ENCODE data around the gene FBXO8. TPM values are rescaled to one million over a fixed set of nuclear protein-coding genes. Genes with fewer than 3 reads are reported as not detected.
A peak's percentile ranks its signal among the peaks of the same experiment; 100 is the strongest.
"Not testable (repeated sequence)": the region's sequence is repeated elsewhere in the genome, so short reads cannot be mapped to it uniquely, and the experiment has no call there.

Gene FBXO8
- total RNA-seq, 1 experiment from 2014 or later, result 11.7 TPM

DNA sequence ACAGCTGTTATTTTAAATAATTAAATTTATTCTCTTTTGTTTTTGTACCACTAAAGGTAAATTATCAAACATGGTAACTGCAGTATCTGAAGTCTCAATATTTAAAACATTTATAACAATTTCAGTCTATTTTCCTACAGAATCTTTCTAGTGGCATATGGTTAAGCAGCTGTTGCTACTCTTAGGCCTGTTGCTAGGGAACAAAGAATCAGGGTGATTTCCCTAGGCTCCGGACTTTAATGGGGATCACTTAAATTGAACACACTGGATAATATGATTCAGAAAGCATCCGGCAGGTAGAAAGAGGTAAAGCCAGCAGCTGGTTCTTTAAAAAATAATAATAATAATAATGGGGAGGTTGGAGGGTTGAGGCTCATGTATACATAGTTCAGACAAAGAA is 17.6 kb downstream of the FBXO8 start:
- Histone ChIP-seq H3K4me1 (ENCODE audit: insufficient read depth, low read length, poor library complexity, severe bottlenecking) (peaks cover 18% of the 10 kb centered on the region), H3K36me3 (ENCODE audit: insufficient read depth, low read length, poor library complexity, severe bottlenecking) (no peaks in the 10 kb centered on the region), H3K27ac (ENCODE audit: low read depth, low read length, poor library complexity, severe bottlenecking) (no peak overlapping the region), H3K27me3 (replicated peaks; ENCODE audit: insufficient read depth, low read depth, low read length, poor library complexity) (no peaks in the 10 kb centered on the region), H3K4me3 (ENCODE audit: low read depth, low read length, poor library complexity, severe bottlenecking) (no peak overlapping the region), H3K9me3 (ENCODE audit: low read depth, low read length, poor library complexity, severe bottlenecking) (no peaks in the 10 kb centered on the region)
- peak; percentile 11 for DNase-seq (ENCODE audit: low spot score)
- POLR2A ChIA-PET (ENCODE audit: low non-redundant PET), result interaction anchor here (0.5 kb wide), 1 partner anchor 34 kb away, joined by 3 read pairs; no protein-coding TSS in a partner anchor
- no TSS peak for BruUV-seq (replicated peaks)
- intact Hi-C loops (cut with micrococcal nuclease; ENCODE audit: unreplicated experiment), result no loop called here
- CTCF ChIA-PET, result no interaction called here
- TF ChIP-seq, protein P1, sequence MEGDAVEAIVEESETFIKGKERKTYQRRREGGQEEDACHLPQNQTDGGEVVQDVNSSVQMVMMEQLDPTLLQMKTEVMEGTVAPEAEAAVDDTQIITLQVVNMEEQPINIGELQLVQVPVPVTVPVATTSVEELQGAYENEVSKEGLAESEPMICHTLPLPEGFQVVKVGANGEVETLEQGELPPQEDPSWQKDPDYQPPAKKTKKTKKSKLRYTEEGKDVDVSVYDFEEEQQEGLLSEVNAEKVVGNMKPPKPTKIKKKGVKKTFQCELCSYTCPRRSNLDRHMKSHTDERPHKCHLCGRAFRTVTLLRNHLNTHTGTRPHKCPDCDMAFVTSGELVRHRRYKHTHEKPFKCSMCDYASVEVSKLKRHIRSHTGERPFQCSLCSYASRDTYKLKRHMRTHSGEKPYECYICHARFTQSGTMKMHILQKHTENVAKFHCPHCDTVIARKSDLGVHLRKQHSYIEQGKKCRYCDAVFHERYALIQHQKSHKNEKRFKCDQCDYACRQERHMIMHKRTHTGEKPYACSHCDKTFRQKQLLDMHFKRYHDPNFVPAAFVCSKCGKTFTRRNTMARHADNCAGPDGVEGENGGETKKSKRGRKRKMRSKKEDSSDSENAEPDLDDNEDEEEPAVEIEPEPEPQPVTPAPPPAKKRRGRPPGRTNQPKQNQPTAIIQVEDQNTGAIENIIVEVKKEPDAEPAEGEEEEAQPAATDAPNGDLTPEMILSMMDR (conservative IDR thresholded peaks at IDR 0.05; ENCODE audit: low read depth, low read length), result no peak
- no peak for TF ChIP-seq EZH2 (IDR thresholded peaks at IDR 0.05; ENCODE audit: borderline replicate concordance, low read depth, low read length, poor library complexity, severe bottlenecking)

DNA sequence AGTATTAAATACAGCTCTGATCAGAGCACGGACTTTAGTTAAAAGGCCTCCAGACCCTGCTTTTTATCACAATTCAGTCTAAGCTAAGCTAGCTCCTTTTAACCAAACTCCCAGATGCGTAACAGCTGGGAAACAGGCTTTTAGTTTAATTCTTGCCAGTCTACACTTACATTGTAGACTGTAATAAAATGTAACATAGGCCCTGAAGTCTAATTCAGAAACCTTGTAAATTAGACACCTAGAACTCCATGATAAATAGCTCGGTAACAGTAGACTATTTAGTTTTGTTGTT is 20.1 kb downstream of the FBXO8 start:
- POLR2A ChIA-PET (ENCODE audit: low non-redundant PET), result no interaction called here
- intact Hi-C loops (cut with micrococcal nuclease; ENCODE audit: unreplicated experiment), result no loop called here
- CTCF ChIA-PET, result interaction anchor here (0.6 kb wide), 1 partner anchor 752 kb away, joined by 3 read pairs; no protein-coding TSS in a partner anchor
- Histone ChIP-seq H3K9me3 (ENCODE audit: low read depth, low read length, poor library complexity, severe bottlenecking) (no peaks in the 10 kb centered on the region), H3K27ac (ENCODE audit: low read depth, low read length, poor library complexity, severe bottlenecking) (no peak overlapping the region), H3K27me3 (replicated peaks; ENCODE audit: insufficient read depth, low read depth, low read length, poor library complexity) (no peaks in the 10 kb centered on the region), H3K36me3 (ENCODE audit: insufficient read depth, low read length, poor library complexity, severe bottlenecking) (no peaks in the 10 kb centered on the region), H3K4me1 (ENCODE audit: insufficient read depth, low read length, poor library complexity, severe bottlenecking) (peaks cover 35% of the 10 kb centered on the region), H3K4me3 (ENCODE audit: low read depth, low read length, poor library complexity, severe bottlenecking) (no peak overlapping the region)
- TF ChIP-seq, protein P1 (conservative IDR thresholded peaks at IDR 0.05; ENCODE audit: low read depth, low read length), result no peak
- TF ChIP-seq EZH2 (IDR thresholded peaks at IDR 0.05; ENCODE audit: borderline replicate concordance, low read depth, low read length, poor library complexity, severe bottlenecking), result no peak
- no TSS peak for BruUV-seq (replicated peaks)
- no peak for DNase-seq (ENCODE audit: low spot score)

DNA sequence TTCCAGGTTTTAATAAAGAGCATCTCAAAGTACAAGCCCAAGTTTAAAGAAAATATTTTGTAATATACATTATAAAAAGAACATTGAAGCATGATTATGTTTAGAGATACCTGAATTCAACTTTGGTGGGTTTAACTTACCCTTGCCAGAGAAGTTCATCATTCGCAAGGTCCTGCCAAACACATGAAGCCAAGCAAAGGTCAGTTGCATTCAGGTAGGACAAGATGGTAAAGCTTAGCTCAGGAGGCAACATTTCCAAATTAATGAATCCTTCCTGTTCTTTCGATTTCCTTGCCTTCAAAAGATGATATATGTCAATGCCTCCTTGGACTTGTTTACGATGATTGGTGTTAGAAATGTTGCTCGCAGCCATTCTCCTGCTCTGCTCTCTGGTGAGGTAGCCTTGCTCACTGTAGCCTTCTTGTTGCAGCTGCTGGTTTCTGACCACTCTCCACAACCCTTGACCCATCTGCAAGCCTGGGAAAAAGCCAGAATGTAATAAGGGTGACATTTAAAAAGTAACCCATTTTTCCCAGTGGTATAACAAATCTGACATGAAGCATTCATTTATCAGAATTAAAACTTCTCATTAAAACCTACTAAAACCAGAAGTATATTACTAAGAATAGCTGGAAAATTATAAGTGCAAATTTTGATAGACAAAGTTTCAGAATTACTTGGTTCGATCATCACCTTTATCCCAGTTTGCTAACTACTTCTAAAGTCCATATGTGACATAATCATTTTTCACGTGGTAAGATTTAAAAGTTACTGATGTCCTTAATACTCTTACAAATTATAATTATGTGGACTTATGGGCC is 20.6 kb downstream of the FBXO8 start:
- intact Hi-C loops (cut with micrococcal nuclease; ENCODE audit: unreplicated experiment), result no loop called here
- H3K4me1 ChIP-seq (ENCODE audit: insufficient read depth, low read length, poor library complexity, severe bottlenecking), result peaks cover 35% of the 10 kb centered on the region
- POLR2A ChIA-PET (ENCODE audit: low non-redundant PET), result no interaction called here
- TF ChIP-seq EZH2 (IDR thresholded peaks at IDR 0.05; ENCODE audit: borderline replicate concordance, low read depth, low read length, poor library complexity, severe bottlenecking), result no peak
- TF ChIP-seq, protein P1 (conservative IDR thresholded peaks at IDR 0.05; ENCODE audit: low read depth, low read length), result no peak
- H3K9me3 ChIP-seq (ENCODE audit: low read depth, low read length, poor library complexity, severe bottlenecking), result no peaks in the 10 kb centered on the region
- BruUV-seq (replicated peaks), result no TSS peak
- no peaks in the 10 kb centered on the region for H3K27me3 ChIP-seq (replicated peaks; ENCODE audit: insufficient read depth, low read depth, low read length, poor library complexity)
- CTCF ChIA-PET, result no interaction called here
- no peaks in the 10 kb centered on the region for H3K36me3 ChIP-seq (ENCODE audit: insufficient read depth, low read length, poor library complexity, severe bottlenecking)
- H3K27ac ChIP-seq (ENCODE audit: low read depth, low read length, poor library complexity, severe bottlenecking), result no peak overlapping the region
- H3K4me3 ChIP-seq (ENCODE audit: low read depth, low read length, poor library complexity, severe bottlenecking), result no peak overlapping the region
- no peak for DNase-seq (ENCODE audit: low spot score)

DNA sequence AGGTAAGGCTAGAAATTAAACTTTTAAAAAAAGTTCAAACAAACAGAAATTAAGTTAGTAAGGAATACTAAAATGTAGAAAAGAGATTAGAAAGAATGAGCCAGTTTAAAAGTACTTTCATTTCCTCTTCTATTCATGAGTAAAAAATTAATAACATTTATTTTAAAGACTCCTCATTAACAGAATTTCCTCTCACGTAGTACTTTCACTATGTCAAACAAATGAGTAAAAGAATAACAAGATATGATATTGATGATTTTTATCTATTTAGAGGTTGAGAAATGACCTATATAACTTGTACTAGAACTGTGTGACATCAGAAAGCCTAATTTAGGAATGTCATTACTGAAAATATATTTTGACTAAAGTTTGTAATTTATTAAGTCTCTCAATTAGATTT is 22.0 kb downstream of the FBXO8 start:
- intact Hi-C loops (cut with micrococcal nuclease; ENCODE audit: unreplicated experiment); H3K4me3 ChIP-seq (ENCODE audit: low read depth, low read length, poor library complexity, severe bottlenecking); CTCF ChIA-PET; POLR2A ChIA-PET (ENCODE audit: low non-redundant PET); BruUV-seq (replicated peaks); H3K27ac ChIP-seq (ENCODE audit: low read depth, low read length, poor library complexity, severe bottlenecking); H3K9me3 ChIP-seq (ENCODE audit: low read depth, low read length, poor library complexity, severe bottlenecking); H3K36me3 ChIP-seq (ENCODE audit: insufficient read depth, low read length, poor library complexity, severe bottlenecking); DNase-seq (ENCODE audit: low spot score); H3K27me3 ChIP-seq (replicated peaks; ENCODE audit: insufficient read depth, low read depth, low read length, poor library complexity): not testable (repeated sequence)
- H3K4me1 ChIP-seq (ENCODE audit: insufficient read depth, low read length, poor library complexity, severe bottlenecking), result peaks cover 39% of the 10 kb centered on the region
